NOMO-1 (cell line): ENCODE data around the gene BRSK1.
A peak's percentile ranks its signal among the peaks of the same experiment; 100 is the strongest.

ENCODE experiments used
- DNase-seq, 2 experiments: peaks; one replicate each; lab custom pipeline; 2025; ENCODE audit not compliant: unreplicated experiment in 2 of 2; lab: John Stamatoyannopoulos, UW

Gene BRSK1

GRCh38 chr19:55272142-55272541, 11.7 kb upstream of the BRSK1 start:
- no peak for DNase-seq

- DNase-seq = no peak
Observed at GRCh38 chr19:55273978-55274707, 9.7 kb upstream of the BRSK1 start.

- peak; percentile 33 to 70 for DNase-seq
Observed at GRCh38 chr19:55275851-55276719, 7.7 kb upstream of the BRSK1 start.

- DNase-seq = peak; percentile 68 to 84
Observed at GRCh38 chr19:55276720-55277430, 6.9 kb upstream of the BRSK1 start.

- DNase-seq = no peak
Observed at GRCh38 chr19:55277494-55277893, 6.3 kb upstream of the BRSK1 start.

DNA sequence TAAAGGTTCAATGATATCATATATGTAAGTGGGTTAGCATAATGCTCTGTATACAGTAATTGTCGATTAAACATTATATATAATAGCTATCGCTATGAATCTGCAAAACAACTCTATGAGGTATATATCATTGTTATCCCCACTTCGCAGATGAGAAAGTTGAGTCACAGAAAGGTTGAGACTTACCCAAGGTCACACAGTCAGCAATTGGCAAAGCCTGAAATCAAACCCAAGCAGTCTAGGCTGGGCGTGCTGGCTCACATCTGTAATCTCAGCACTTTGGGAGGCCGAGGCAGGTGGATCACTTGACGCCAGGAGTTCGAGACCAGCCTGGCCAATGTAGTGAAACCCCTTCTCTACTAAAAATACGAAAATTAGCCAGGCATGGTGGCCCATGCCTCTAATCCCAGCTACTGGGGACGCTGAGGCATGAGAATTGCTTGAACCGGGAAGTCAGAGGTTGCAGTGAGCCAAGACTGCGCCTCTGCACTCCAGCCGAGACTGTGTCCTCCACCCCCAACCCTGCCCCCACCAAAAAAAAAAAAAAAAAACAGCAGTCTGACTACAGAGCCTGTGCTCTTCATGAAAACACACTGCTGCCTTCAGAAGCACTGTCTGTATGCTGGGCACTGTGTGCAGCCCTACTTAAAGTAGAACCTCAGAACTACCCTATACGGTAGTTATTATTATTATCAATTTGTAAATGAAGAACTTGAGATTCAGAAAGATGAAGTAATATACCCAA, 5.2 kb upstream of the BRSK1 start:
- DNase-seq = no peak

- DNase-seq = no peak
Observed at GRCh38 chr19:55279340-55279739, 4.5 kb upstream of the BRSK1 start.

DNA sequence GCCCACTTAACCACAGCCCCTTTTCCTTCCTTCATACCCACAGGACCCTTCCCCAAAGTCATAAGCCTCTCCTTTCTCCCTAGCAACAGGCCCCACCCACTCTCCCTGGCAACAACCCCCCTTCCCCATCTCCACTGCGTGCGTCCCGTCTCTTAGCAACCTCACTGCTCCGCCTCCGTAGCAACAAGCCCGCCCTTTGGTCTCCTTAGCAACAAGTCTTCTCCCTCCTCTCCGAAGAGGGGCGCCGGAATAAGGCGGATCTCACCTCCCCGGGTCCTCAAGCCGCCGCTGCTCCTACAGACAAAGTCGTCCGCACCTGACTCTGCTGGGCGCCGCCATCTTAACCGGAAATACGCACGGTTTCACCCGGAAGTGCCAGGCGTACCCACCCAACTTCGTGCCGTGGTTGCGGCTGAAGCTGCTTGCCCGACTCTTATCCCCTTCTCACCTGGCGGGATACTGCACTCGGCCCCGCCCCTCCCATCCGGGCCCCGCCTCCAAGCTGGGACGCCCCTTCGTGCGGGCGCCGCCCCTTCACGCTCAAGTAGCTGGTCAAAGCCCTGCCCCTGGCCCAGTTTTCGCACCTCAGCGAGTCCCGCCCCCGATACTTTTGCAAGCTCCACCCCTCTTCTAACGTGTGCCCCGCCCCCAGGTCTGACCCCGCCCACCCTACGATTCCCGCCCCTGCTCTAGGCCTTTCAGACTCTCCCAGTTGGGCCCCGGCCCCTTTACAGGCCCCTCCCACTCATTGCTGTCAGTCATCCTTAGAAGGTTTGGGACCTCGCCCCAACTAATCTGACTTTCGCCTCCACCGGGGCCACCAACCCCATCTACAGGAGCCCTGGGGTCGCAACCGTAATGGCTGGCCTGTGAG, 3.8 kb upstream of the BRSK1 start, which contains the start of gene HSPBP1:
HSPBP1 (minus strand) TSS at position 341 of the 874 bp plus-strand sequence. CDS start 502 bp downstream, outside the sequence.
- DNase-seq = peak; percentile 95 to 97

DNA sequence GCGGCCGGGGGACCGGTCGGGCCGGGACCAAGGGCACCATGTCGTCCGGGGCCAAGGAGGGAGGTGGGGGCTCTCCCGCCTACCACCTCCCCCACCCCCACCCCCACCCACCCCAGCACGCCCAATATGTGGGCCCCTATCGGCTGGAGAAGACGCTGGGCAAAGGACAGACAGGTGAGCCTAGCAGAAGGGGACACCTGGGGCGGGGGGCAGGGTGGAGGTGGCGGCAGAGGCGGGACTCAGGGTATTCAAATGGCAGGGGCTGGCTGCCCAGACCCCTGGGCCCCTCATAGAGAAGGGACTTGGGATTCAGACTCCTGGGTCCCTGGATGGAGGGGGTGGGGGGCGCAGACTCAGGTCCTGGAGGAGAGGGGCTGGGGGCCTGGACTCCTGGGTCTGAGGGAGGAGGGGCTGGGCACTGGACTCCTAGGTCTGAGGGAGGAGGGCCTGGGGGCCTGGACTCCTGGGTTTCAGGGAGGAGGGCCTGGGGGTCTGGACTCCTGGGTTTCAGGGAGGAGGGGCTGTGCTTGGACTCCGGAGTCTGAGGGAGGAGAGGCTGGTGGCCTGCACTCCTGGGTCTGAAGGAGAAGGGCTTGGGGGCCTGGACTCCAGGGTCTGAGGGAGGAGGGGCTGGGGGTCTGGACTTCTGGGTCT, 735 bp downstream of the BRSK1 start:
- no peak for DNase-seq

DNA sequence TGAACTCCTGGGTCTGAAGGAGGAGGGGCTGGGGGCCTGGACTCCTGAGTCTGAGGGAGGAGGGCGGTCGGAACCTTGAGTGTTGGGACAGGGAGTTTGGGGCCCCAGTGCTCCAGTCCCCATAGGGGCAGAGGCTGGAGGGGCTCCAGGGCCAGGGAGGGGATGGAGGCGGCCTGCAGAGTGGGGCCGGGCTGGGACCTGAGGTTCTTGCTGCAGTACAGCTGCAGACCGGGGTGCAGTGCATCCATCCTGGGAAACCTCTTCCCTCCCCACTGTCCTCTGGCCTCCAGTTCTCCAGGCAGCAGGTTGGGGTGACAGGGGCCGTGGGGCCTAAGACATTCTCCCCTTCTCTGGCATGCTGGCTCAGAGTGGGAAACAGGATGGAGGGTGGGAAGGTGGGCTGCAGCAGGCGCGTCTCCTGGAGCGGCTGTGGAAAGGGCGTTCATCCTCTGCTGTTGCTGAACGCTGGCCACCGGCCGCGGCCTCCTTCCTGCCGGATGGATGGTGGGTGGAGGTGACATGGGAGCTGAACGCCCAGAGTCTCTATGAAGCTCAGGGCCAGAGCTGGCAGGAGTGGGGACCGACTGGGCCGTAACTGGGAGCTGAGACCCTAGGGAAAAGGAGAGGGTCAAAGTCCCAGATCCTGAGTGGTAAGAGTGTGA, 1.6 kb downstream of the BRSK1 start:
- no peak for DNase-seq

GRCh38 chr19:55287361-55288079, 3.7 kb downstream of the BRSK1 start:
- DNase-seq = no peak

GRCh38 chr19:55289117-55289796, 5.5 kb downstream of the BRSK1 start:
- DNase-seq = no peak

DNA sequence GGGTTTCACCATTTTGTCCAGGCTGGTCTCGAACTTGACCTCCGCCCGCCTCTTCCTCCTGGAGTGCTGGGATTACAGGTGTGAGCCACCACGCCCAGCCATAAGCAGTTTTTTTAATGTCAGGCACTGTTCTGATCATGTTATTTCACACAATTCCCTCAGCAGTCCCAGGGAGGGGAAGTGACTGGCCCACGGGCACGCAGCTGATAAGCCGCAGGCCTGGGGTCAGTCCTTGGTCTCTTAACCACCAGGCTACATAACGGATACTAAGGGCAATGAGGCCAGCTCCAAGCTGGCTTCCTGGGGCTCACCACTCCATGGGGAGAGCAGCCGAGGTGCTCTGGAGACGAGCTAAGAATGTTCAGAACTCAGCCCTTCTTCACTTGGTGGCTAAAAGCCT, 13.5 kb downstream of the BRSK1 start:
- no peak for DNase-seq

DNA sequence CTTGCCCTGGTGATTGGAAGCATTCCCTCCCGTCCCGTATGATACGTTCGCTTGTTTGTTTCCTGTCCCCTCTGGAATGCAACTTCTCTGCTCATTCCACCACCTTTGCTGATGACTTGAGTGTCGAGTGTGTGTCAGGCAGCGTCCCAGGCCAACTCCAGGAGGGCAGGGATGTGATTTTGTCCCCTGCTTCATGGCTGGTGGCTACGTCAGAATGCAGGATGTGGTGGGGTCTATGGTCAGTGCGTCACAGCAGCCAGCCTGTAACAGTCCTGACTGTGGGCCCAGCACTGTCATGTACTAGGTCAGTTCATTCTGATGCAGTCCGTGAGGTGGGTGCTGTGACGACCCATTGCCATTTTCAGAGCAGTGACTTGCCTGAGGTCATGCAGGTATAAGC, 16.2 kb downstream of the BRSK1 start:
- no peak for DNase-seq

DNA sequence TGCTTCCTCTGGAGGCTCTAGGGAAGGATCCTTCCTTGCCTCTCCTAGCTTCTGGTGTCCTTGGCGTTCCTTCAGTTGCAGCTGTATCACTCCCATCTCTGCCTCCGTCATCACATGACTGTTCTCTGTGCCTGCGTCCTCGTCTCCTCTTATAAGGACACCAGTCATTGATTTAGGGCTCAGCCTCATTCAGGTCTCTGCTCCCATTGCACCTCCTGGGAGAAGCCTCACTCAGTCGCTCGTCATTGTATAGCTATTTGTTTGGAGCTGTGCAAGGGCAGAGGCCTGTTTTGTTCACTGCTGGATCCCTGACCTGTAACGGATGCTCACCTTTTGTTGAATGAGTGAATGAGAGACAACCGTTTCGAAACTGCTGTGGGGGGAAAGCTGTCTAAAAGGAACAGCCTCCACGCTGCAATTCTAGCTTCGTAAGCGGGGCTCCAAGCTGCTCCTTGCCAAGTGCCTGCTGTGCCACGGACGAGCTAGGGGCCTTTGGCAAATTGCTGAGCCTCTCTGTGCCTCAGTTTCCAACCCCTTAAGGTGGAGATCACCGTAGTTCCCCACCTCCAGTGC, 17.2 kb downstream of the BRSK1 start:
- no peak for DNase-seq

GRCh38 chr19:55301459-55302317, 17.9 kb downstream of the BRSK1 start:
- DNase-seq = peak; percentile 70 to 75
